ENCODE measurements around the gene CCDC6.

CCDC6 gene

GRCh38 chr10:59907918-59908807 is 1.8 kb upstream of the CCDC6 start:
- DNase-seq (ENCODE audit: low read depth) = peak; percentile 85
- H3K4me3 ChIP-seq (ENCODE audit: low read depth, low read length) = peak overlapping the region; percentile 90
- TF ChIP-seq MYC (IDR thresholded peaks at IDR 0.05; ENCODE audit: low read depth, low read length) (peak; percentile 19; the same call in 1 of the 2 replicates), POLR2A (IDR thresholded peaks at IDR 0.05; ENCODE audit: extremely low read depth, insufficient read length) (peak; percentile 70), CTCF (IDR thresholded peaks at IDR 0.05; ENCODE audit: low read depth, low read length) (no peak)

GRCh38 chr10:59907537-59907917 is 1.2 kb upstream of the CCDC6 start:
- TF ChIP-seq CTCF (IDR thresholded peaks at IDR 0.05; ENCODE audit: low read depth, low read length) = no peak
- no peak for TF ChIP-seq MYC (IDR thresholded peaks at IDR 0.05; ENCODE audit: low read depth, low read length)
- TF ChIP-seq POLR2A (IDR thresholded peaks at IDR 0.05; ENCODE audit: extremely low read depth, insufficient read length) = no peak
- no peak for TF ChIP-seq MAX (IDR thresholded peaks at IDR 0.05; ENCODE audit: low read depth, low read length)
- H3K4me3 ChIP-seq (ENCODE audit: low read depth, low read length) = peak overlapping the region; percentile 90
- DNase-seq (ENCODE audit: low read depth) = no peak

GRCh38 chr10:59905731-59906416 is 482 bp downstream of the CCDC6 start:
- peak; percentile 36 for DNase-seq (ENCODE audit: low read depth)
- TF ChIP-seq POLR2A (IDR thresholded peaks at IDR 0.05; ENCODE audit: extremely low read depth, insufficient read length) (no peak), CTCF (IDR thresholded peaks at IDR 0.05; ENCODE audit: low read depth, low read length) (no peak), MYC (IDR thresholded peaks at IDR 0.05; ENCODE audit: low read depth, low read length) (no peak)
- H3K4me3 ChIP-seq (ENCODE audit: low read depth, low read length) = peak overlapping the region; percentile 90

GRCh38 chr10:59905066-59905730 is 1.2 kb downstream of the CCDC6 start:
- no peak for TF ChIP-seq POLR2A (IDR thresholded peaks at IDR 0.05; ENCODE audit: extremely low read depth, insufficient read length)
- TF ChIP-seq MAX (IDR thresholded peaks at IDR 0.05; ENCODE audit: low read depth, low read length) = no peak
- TF ChIP-seq CTCF (IDR thresholded peaks at IDR 0.05; ENCODE audit: low read depth, low read length) = no peak
- no peak for TF ChIP-seq MYC (IDR thresholded peaks at IDR 0.05; ENCODE audit: low read depth, low read length)
- peak overlapping the region; percentile 90 for H3K4me3 ChIP-seq (ENCODE audit: low read depth, low read length)
- peak; percentile 26 for DNase-seq (ENCODE audit: low read depth)

- DNase-seq (ENCODE audit: low read depth) = peak; percentile 36
- peak overlapping the region; percentile 90 for H3K4me3 ChIP-seq (ENCODE audit: low read depth, low read length)
- TF ChIP-seq MAX (IDR thresholded peaks at IDR 0.05; ENCODE audit: low read depth, low read length) (no peak), POLR2A (IDR thresholded peaks at IDR 0.05; ENCODE audit: extremely low read depth, insufficient read length) (no peak), MYC (IDR thresholded peaks at IDR 0.05; ENCODE audit: low read depth, low read length) (no peak), CTCF (IDR thresholded peaks at IDR 0.05; ENCODE audit: low read depth, low read length) (no peak)
Measured at GRCh38 chr10:59904426-59905065, 1.8 kb downstream of the CCDC6 start.
